ENCODE results near the gene GAN. TPM values are rescaled to one million over a fixed set of nuclear protein-coding genes. Genes with fewer than 3 reads are reported as not detected.
"Not testable (repeated sequence)": the region's sequence is repeated elsewhere in the genome, so short reads cannot be mapped to it uniquely, and the experiment has no call there.

The GAN gene
- polyA plus RNA-seq, 4 donors = 1.9 to 3.0 (median 2.5) TPM

DNA sequence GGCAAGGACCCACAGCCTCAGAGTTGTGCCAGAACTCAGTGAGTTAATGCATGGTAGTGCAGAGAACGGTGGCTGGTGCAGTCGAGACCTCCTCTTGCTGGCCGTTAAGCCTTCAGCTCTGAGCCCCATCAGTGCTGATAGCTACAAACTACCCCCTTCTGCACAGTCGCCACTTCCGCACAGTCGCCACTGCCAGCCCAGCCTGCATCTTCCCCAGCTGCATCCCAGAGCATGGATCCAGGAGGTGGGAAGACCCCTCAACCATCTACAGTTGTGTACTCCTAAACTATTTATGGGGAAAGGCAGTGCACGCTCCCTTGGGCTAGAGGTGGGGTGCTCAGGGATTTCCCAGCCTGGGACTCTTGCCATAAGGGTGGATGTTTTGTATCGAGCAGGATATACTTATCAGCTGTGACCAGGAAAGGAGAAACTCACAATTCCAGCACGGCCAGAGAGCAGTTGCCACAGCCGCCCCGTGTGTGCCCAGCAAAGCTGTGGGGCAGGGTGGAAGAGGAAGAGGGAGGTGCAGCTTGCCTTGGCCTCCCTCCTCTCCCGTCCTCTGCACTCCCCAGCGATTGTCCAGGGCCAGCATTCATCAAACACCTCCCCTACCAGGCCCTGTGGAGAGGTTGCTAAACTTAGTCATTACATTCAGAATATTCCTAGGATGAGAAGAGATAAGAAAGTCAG is 80.3 kb downstream of the GAN start:
- DNase-seq (ENCODE audit: low read depth in 4 of 4, low spot score in 3 of 4) = no peak

- DNase-seq (ENCODE audit: low read depth in 4 of 4, low spot score in 3 of 4) = no peak
Observed at GRCh38 chr16:81397058-81397878, 82.5 kb downstream of the GAN start.

DNA sequence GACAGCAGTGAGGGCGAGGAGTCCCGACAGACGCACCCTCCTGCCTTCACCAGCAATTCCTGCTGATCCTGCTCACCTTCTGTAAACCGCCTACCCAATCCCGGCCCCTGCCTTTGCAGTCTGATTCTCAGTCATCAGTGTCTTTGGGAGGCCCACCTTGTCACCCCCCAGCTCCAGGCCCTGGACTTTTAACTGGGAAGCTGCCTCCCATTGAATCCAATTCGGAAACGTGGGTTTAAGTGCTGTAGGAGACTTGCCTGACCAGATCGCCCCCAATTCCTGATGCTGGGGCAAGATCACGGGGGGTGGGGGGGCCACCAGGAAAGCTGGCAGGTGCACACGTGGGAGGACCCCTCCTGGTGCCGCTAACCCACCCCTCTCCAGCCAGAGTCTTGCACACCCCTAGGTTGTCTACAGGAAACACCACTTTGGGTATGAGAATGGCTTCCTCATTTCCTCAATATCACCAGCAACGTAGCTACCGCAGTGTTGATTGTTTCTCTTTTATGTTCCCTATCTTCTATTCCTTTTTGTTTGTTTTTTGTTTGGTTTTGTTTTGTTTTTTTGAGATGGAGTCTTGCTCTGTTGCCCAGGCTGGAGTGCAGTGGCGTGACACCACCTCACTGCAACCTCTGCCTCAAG is 83.2 kb downstream of the GAN start:
- DNase-seq (ENCODE audit: low read depth in 4 of 4, low spot score in 3 of 4) = no peak

- no peak for DNase-seq (ENCODE audit: low read depth in 4 of 4, low spot score in 3 of 4)
Observed at GRCh38 chr16:81399909-81400308, 85.1 kb downstream of the GAN start.

- DNase-seq (ENCODE audit: low read depth in 4 of 4, low spot score in 3 of 4) = no peak
Observed at GRCh38 chr16:81401035-81401950, 86.5 kb downstream of the GAN start.

DNA sequence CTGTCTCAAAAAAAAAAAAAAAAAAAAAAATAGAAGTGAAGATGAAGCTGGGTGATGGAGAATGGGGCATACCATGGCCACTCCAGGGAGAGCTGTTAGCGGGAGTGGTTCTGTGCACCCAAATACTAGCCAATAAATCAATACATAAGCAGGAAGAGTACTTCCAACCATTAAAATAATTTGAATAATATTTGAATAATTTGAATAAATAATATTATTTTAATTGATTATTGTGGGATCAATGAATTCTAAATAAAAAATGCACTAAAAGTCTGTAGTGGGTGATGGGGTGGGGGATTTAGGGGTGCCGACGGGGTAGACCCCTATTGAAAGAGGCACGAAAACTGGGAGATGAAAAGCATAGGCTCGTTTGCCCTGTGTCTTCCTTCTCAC is 88.4 kb downstream of the GAN start:
- DNase-seq (ENCODE audit: low read depth in 4 of 4, low spot score in 3 of 4) = no peak

DNA sequence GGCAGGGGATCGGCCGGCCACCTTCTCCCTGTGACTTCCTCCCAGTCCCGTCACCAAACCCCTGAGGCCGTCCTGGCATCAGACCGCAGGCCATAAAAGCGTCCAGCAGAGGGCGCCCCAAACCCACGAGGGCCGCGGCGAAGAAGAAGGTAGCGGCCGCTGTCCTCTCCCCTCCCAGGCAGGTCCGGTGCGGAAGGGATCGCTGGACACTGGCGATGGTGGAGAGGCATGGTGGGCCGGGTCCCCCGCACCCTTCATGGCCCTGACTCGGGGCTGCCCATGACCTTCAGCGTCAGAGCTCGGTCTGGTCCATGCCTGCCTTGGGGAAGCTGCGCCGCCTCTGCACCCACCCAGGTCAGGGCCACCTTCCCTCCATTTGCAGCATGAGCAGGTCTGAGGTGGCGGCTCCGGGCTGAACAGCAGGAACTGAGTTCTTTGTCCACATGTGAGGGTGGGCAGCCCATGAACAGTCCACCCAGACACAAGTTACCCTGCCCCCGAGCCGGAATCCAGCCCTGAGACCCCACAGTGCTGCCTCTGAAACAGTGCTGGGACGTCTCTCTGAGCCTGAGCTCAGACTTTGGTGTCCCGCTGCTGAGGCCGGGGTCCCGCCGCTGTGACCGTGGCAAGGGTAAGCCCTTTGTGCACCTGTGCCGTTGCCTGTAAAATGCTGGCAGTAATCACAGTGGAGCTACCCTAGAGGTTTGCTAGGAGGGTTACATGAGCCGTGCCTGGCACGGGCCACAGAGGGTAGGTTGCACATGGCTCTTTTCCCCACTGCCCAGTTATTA is 89.0 kb downstream of the GAN start:
- DNase-seq (ENCODE audit: low read depth in 4 of 4, low spot score in 3 of 4) = peak; percentile 60 to 79 (median 70)

GRCh38 chr16:81405002-81405401 is 90.2 kb downstream of the GAN start:
- DNase-seq (ENCODE audit: low read depth in 4 of 4, low spot score in 3 of 4) = not testable (repeated sequence)

DNA sequence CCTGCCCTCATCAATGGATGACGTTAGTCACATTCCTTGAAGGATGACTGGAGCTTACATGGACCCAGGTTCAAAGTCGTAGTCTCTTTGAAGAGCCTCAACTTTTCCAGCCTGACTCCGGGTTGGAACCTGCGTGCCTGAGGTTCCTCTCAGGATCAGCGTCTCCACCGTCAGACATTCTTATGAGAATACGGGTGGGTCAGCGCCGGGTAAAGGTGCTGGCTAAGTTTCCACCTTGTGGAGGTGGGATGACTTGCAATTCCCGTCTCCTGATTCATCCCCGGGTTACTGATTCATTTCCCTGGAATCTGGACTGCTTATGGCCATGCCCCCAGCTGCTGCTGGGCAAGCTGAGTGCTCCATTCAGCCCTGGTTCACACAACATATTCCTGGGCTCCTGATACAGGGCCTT is 90.9 kb downstream of the GAN start:
- DNase-seq (ENCODE audit: low read depth in 4 of 4, low spot score in 3 of 4) = no peak

GRCh38 chr16:81408409-81408950 is 93.7 kb downstream of the GAN start:
- DNase-seq (ENCODE audit: low read depth in 4 of 4, low spot score in 3 of 4) = no peak

DNA sequence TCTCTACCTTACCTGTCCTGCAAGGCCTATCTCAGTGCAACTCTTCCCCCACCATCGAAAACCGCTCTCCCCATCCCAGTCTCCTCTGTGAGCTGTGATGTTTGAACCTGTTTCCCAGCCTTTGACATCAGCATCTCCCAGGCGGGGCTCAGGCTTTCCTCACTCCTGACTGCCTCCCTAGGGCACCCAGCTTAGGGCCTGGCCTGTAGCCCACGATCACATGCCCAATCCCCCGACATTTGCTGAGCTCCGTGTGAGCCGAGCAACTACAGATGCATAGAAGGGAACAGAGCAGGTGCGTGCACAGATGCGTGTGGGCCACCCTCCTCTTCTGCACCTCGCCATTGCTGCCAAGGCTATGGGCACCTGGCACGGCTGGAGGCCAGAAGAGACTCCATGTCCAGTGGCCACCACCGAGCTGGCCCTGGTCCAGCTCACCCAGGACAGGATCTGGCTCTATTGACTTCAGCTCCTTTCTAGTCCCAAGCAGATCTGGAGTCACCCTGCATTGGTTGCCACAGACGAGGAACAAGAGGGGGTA is 94.3 kb downstream of the GAN start:
- no peak for DNase-seq (ENCODE audit: low read depth in 4 of 4, low spot score in 3 of 4)

DNA sequence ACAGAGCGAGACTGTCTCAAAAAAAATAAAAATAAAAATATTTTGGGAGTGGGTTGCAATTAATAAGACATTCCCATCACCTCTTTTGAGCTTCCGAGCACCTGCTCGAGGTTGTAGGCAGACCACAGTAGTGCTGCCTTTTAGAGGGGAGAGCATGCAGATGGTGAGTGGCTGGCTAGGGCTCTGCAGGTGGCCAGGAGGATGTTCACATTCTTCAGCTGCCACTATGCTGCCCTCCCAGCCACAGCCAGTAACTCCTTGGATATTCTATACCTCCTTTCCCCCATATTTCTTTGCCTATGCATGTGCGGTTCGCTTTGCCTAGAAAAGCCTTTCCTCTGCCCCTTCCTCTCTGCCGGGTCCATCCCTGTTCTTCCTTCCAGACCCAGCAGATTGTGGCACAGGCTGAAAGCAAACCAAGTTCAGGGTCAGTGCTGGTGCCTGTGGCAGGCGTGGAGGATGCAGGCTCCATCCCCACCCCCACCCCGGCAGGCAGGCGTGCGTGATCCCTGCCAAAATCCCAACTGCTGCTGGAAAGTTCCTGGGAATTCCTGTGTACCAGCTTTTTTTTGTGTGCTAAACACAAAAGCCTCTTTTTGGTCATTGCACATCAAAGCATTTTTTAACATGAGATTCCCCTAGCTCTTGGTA is 96.0 kb downstream of the GAN start:
- no peak for DNase-seq (ENCODE audit: low read depth in 4 of 4, low spot score in 3 of 4)

DNA sequence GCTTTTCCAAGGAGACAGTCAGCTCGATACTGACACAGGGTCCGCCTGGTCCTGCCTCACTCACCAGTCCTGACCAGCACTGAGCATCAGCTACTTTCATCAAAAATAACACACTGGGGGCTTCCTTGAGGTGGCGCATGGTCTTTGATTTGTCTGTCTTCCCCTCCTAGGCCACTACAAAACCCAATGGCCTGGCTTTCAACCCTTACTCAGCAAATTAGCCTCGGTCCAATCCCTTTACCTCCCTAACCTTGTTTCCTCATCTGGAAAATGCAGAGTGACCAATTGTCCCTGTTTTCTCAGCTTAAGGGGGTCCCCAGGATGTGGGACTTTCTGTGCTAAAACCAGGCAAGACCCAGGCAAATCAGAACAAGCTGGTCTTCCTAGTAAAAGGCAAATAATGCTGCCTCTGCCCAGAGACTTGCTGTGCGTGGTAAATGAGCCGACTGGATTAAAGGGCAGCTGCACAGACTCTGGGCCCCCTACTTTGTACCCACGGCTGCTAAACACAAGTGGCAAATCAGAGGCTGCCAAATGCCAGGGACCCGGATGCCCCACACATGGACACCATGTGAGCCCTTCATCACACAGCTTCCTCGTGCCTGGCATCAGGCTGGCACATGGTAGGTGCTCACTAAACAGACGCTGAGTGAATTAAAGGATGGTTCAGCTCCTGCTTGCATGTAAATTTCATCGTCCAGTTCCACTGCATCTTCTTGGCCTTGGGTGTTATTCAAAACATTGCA is 98.7 kb downstream of the GAN start:
- no peak for DNase-seq (ENCODE audit: low read depth in 4 of 4, low spot score in 3 of 4)

DNA sequence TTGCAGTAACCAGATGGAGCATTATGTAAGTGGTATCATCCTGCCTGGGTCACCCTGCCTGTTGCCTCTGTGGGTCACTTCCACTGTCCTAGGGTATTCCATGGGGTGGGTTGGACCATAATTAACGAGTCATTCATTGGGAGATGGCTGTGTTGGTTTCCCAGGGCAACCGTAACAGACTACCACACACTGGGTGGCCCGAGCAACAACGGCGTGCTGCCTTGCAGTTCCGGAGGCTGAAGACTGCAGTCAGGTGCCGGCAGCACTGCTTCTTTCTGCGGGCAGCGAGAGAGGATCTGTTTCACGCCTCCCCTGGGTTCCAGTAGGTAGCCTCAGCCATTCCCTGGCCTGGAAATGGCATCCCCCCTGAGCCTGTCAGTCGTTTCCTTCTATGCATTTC is 101.0 kb downstream of the GAN start:
- DNase-seq (ENCODE audit: low read depth in 4 of 4, low spot score in 3 of 4) = no peak

DNA sequence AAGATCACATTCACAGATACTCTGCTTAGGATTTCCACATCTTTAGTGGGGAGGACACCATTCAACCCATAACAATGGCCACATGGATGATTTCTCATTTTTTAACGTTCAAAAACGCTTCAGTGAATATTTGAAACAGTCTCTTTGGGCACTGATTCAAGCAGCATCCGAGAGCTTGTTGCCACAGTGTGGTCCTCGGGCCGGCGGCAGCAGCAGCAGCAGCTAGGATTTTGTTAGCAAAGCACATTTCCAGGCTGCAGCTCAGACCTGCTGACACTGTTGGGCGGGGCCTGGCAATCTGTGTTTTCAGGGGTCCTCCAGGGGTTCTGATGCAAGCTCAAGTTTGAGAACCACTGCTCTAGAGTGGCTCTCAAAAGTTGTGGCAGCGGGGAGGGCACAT is 102.0 kb downstream of the GAN start:
- no peak for DNase-seq (ENCODE audit: low read depth in 4 of 4, low spot score in 3 of 4)

DNA sequence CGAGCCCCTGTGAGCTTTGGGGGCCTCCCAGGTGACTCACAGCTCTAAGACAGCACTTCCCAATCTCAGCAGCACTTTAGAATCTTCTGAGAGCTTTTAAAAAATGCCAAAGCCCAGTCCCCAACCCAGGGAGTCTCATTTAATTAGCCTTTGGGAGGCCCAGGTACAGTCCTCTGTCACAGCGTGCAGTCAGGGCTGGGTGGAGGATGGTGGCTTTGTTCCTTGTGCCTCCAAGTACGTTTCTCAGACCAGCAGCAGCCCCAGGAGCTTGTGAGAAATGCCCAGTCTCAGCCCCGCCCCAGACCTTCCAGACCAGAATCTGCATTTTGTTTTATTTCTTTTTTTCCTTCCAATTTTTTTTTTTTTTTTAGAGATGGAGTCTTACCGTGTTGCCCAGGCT is 102.4 kb downstream of the GAN start:
- no peak for DNase-seq (ENCODE audit: low read depth in 4 of 4, low spot score in 3 of 4)

- DNase-seq (ENCODE audit: low read depth in 4 of 4, low spot score in 3 of 4) = no peak
Observed at GRCh38 chr16:81419806-81420205, 105.0 kb downstream of the GAN start.

GRCh38 chr16:81421126-81421525 is 106.4 kb downstream of the GAN start:
- no peak for DNase-seq (ENCODE audit: low read depth in 4 of 4, low spot score in 3 of 4)

All from right renal pelvis (tissue), 4 donors.